ENCODE data around the gene PDZD2.

The PDZD2 gene

GRCh38 chr5:32157078-32157477 is 518.1 kb downstream of the PDZD2 start:
- DNase-seq, result no peak

- DNase-seq, result no peak
These were observed 519.7 kb downstream of the PDZD2 start for GRCh38 chr5:32158679-32158975.

DNA sequence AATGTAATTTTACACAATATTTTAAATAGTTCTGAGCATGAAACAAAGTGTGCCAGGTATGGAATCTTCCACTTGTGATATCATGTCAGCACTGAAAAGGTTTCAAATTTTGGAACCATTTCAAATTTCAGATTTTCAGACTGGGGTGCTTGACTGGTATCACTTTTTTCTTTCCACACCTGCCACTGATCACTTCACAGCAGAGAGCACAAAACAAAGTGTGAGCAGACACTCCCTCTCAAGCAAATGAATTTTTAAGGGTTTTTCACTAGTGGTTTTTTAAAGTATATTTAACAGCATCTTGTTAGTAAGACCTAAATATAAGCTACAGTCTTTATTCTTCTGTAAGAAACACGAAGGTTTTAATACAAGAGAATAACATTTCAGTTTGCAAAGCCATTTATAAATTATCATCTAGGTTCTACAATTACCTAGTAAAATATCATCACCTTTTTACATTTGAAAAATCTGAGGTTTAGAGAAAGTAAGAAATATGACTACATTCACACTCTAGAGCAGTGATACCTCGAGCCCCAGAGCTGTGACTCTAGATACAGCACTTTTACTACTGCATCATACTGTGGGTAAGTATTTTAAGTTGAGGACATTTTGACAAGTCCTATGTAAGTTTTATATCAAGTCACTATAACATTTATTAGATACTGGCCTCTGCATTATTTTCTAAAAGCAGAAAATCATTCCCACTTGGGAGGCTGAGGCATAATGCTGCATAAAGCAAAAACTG is 520.6 kb downstream of the PDZD2 start:
- DNase-seq, result no peak

GRCh38 chr5:32160228-32160627 is 521.3 kb downstream of the PDZD2 start:
- no peak for DNase-seq
